ENCODE measurements around the gene HOXB3. TPM values are rescaled to one million over a fixed set of nuclear protein-coding genes. Genes with fewer than 3 reads are reported as not detected.

HOXB3 gene
- total RNA-seq, 4 donors from 2014 or later: 3.7 to 14.1 (median 9.4) TPM

DNA sequence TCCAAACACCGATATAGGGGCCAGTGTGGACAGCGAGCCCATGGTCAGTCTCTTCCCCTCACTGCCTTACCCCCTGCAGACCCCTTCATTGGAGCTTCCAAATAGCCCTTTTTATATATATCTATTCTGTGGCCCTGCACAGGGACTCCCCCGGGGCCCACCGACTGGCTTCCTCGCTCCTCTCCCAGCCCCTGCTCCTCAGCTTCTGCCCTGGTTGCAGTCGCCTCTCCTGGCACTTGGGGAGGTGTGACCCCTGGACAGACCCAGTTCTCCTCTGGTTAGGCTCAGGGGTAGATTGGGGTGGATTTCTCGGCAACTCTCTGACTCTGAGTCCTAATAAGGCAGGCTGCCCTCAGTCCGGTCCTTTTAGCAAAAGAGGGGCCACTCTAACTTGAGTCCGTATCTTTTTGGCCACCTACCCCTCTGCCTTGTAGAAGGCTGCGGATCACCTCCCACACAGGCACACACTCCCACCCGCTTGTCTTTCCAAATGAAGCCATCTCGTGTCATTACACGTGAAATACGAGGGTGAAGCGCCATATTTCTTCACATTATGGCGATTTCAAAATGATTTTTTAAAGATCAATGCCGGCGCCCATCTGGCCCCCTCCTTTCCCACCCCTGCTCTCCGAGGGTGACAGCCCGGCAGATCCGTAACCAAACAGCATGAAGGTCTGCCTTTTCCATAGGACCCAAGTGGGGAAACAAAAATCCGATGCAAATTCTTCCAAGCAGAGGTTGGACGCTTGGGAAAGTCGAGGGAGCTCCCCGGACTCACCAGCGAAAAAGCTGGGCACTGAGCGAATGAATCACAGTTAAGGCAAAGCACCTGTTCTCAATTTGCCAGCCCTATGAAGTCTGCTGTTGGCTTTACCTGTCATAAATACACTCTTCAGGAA is 37.8 kb upstream of the HOXB3 start:
- peaks cover 0 to 100% of the 10 kb centered on the region in 2 donors for H3K27me3 ChIP-seq
- no peak for DNase-seq (ENCODE audit: low spot score in 2 of 2)
- WGBS, 2 donors: 34 to 35% methylated on average over 27 of the region's 27 CpGs

DNA sequence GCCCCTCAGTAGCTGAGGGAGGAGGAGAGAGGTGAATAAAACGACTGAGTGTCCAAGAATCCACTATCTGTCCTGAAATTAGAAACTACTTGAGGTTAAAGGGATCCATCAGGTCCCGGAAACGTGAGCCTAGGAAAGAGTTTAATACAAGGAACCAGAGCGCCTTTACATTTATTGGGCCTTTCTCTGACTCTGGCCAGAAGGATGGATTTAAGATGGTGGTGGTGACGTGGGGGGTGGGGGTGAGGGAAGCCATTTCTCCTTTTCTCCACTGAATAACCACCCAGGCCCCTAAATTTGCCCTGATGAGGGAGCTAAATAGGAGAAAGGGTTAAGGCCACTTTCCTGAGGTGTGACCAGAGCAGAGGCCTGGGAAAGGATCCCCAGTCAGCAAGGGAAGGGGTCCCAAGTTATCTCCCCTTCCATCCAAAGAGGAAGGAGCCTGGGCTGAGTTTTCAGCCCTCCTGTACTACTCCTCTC is 37.1 kb upstream of the HOXB3 start:
- no peaks in the 10 kb centered on the region for H3K36me3 ChIP-seq
- no peaks in the 10 kb centered on the region for H3K9me3 ChIP-seq
- H3K4me1 ChIP-seq: peaks cover 0 to 30% (median 20%) of the 10 kb centered on the region in 4 donors
- 23 to 29% methylated on average over 5 of the region's 5 CpGs for WGBS, 2 donors
- H3K4me3 ChIP-seq: no peak overlapping the region
- no peak for DNase-seq (ENCODE audit: low spot score in 2 of 2)
- peaks cover 0 to 100% of the 10 kb centered on the region in 2 donors for H3K27me3 ChIP-seq
- TF ChIP-seq, protein P1, sequence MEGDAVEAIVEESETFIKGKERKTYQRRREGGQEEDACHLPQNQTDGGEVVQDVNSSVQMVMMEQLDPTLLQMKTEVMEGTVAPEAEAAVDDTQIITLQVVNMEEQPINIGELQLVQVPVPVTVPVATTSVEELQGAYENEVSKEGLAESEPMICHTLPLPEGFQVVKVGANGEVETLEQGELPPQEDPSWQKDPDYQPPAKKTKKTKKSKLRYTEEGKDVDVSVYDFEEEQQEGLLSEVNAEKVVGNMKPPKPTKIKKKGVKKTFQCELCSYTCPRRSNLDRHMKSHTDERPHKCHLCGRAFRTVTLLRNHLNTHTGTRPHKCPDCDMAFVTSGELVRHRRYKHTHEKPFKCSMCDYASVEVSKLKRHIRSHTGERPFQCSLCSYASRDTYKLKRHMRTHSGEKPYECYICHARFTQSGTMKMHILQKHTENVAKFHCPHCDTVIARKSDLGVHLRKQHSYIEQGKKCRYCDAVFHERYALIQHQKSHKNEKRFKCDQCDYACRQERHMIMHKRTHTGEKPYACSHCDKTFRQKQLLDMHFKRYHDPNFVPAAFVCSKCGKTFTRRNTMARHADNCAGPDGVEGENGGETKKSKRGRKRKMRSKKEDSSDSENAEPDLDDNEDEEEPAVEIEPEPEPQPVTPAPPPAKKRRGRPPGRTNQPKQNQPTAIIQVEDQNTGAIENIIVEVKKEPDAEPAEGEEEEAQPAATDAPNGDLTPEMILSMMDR (IDR thresholded peaks at IDR 0.05): no peak
- TF ChIP-seq POLR2A (IDR thresholded peaks at IDR 0.05) (no peak), EP300 (IDR thresholded peaks at IDR 0.05) (no peak)
- H3K27ac ChIP-seq: no peak overlapping the region

More for the DNA sequence above, 37.8 kb upstream of the HOXB3 start:
- Histone ChIP-seq H3K27ac (no peak overlapping the region), H3K4me3 (no peak overlapping the region), H3K4me1 (peaks cover 0 to 30% (median 20%) of the 10 kb centered on the region in 4 donors), H3K36me3 (no peaks in the 10 kb centered on the region), H3K9me3 (no peaks in the 10 kb centered on the region)
- TF ChIP-seq, protein P1 (IDR thresholded peaks at IDR 0.05): no peak
- TF ChIP-seq EP300 (IDR thresholded peaks at IDR 0.05): no peak
- TF ChIP-seq POLR2A (IDR thresholded peaks at IDR 0.05): no peak

DNA sequence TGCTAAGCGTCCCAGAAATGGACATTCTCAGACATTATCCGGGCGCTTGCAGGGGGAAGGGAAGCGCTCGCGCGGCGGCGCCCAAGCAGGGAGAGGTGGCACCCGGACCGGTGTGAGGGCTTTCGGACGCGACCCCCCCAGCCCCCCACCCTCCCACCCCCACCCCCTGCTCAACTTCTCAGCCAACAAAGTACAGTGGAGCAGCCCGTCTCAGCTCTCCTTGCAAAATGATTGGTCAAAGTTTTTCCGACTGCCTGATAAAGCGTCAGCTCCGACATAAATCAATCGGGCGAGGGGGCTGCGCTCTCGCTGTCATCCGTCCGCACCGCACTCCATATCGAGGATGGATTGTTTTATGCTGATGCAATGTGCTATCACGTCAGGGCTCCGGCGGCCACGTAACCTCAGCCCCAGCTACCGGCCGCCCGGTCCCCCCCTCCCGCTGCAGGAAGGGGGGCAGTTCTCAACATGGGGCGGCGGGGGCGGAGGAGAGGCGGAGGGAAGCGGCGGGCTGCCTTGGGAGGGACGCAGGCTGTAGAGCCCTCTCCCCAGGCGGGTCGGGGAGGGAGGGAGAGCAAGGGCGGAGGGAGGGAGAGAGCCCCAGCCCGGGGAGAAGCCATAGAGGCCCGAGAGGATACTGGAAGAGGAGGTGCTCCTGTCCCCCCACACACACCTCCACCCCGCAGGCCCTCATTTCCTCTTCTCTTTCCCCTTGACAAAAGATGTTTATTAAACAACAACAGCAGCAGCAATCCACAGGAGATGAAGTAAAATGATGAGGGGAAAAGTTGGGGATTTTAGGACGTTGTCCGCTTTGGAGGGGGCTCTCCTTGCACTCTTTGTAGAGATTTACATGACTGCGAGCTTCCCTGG is 36.4 kb upstream of the HOXB3 start, which contains the start of gene HOXB9:
Gene HOXB9, minus strand, starts transcription at position 114 of the 873 bp plus-strand sequence. Its CDS starts 89 bp downstream, at position 25.
- Histone ChIP-seq H3K27ac (peak within 1 kb of the TSS in 2 of 4 donors; percentile 44 to 63), H3K4me1 (peaks cover 0 to 30% (median 20%) of the 10 kb centered on the region in 4 donors), H3K4me3 (peak within 1 kb of the TSS; percentile 13 to 48 (median 32)), H3K36me3 (no peaks in the 10 kb centered on the region), H3K9me3 (no peaks in the 10 kb centered on the region), H3K27me3 (peaks cover 0 to 100% of the 10 kb centered on the region in 2 donors)
- TF ChIP-seq, protein P1 (IDR thresholded peaks at IDR 0.05): no peak
- TF ChIP-seq POLR2A (IDR thresholded peaks at IDR 0.05): no peak
- no peak for TF ChIP-seq EP300 (IDR thresholded peaks at IDR 0.05)
- no peak for DNase-seq (ENCODE audit: low spot score in 2 of 2)
- 1% methylated on average over 43 to 48 of the region's 50 CpGs for WGBS, 2 donors

DNA sequence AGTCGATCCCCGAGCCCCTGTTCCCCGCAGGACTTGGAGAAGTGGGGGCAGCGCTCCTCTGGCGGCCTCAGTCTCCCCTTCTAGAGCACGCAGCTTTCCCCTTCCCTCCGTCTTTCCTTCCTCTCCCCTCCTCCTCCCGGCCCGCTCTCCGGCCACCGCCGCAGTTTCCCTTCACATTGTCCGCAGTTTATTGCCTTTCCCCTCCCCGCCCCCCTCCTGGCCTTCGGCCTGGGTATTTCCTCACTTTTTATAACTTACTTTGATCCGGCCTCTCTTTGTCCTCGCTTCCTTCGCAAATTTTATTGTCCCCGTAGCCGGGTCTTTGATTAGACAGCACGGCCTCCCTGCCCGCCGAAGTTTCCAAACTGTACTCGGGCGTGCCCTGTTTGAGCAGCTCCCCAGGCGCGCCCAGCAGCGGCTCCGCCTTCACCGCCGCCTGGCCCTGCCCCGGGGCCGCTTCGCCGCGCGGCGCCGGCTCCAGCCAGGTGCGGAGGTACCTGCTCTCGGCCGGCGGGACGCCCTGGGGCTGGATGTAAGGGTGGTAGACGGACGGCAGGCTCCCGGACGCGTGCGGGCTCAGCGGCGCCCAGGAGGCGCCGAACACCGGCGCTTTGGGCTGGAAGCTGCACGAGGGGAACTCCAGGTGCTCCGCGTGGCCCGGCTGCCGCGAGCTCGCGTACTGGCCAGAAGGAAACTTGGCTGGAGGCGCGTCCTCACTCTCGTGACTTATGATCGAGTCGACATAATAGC is 35.6 kb upstream of the HOXB3 start:
- Histone ChIP-seq H3K4me3 (peak overlapping the region; percentile 13 to 48 (median 32)), H3K9me3 (no peaks in the 10 kb centered on the region), H3K27me3 (peaks cover 0 to 100% of the 10 kb centered on the region in 2 donors), H3K36me3 (no peaks in the 10 kb centered on the region), H3K4me1 (peaks cover 0 to 30% (median 20%) of the 10 kb centered on the region in 4 donors), H3K27ac (peak overlapping the region in 2 of 4 donors; percentile 44 to 63)
- WGBS, 2 donors: 0% methylated on average over 43 of the region's 69 CpGs
- TF ChIP-seq, protein P1 (IDR thresholded peaks at IDR 0.05): no peak
- TF ChIP-seq EP300 (IDR thresholded peaks at IDR 0.05) (no peak), POLR2A (IDR thresholded peaks at IDR 0.05) (no peak)
- DNase-seq (ENCODE audit: low spot score in 2 of 2): no peak
